Keratinocyte (primary cell): Measurements from ENCODE around the gene SSTR5. TPM values are rescaled to one million over a fixed set of nuclear protein-coding genes. Genes with fewer than 3 reads are reported as not detected.

Source experiments
- DNase-seq: peaks from one replicate; pipeline ENCODE4 v3.0.0-alpha.2; 2011; ENCODE audit warnings: low read depth, missing footprints, low spot score
- FAIRE-seq: peaks from 2 replicates; lab custom pipeline; 2011; peaks lifted over from hg19 to GRCh38; lab: Jason Lieb, UNC
- H2AFZ ChIP-seq: 2 replicates; pipeline ENCODE4 v1.6.0; 2012; ENCODE audit warnings: low read length, control low read depth, inconsistent platforms; ENCODE audit not compliant: control insufficient read depth
- H3K27ac ChIP-seq: 2 replicates; pipeline ENCODE4 v1.5.1; 2011; ENCODE audit warnings: low read length; ENCODE audit not compliant: control insufficient read depth, insufficient read depth
- H3K27me3 ChIP-seq: 3 replicates; pipeline ENCODE4 v1.6.0; 2011; ENCODE audit warnings: low read length; ENCODE audit not compliant: control insufficient read depth, insufficient read depth; ENCODE audit errors: extremely low read depth
- H3K36me3 ChIP-seq, 2 experiments: 2 replicates in 1 of 2; 3 replicates in 1 of 2; pipeline ENCODE4 v1.5.1; 2011; ENCODE audit warnings: low read length in 2 of 2, mild to moderate bottlenecking in 1 of 2; ENCODE audit not compliant: control insufficient read depth in 2 of 2, insufficient read depth in 2 of 2; ENCODE audit errors: extremely low read depth in 1 of 2
- H3K4me1 ChIP-seq: 3 replicates; pipeline ENCODE4 v1.5.1; 2011; ENCODE audit warnings: low read length; ENCODE audit not compliant: control insufficient read depth, insufficient read depth; ENCODE audit errors: extremely low read depth
- H3K4me2 ChIP-seq: 3 replicates; pipeline ENCODE4 v1.6.0; 2011; ENCODE audit warnings: low read depth, low read length; ENCODE audit not compliant: control insufficient read depth, insufficient read depth; ENCODE audit errors: extremely low read depth
- H3K4me3 ChIP-seq, 3 experiments: fragments of 200-600 bp in 1 of 3; sonication (generic) in 1 of 3; 2 replicates in 2 of 3; 3 replicates in 1 of 3; pipeline ENCODE4 v1.5.1; 2011 to 2016; ENCODE audit warnings: low read length in 3 of 3, mild to moderate bottlenecking in 3 of 3, control low read depth in 2 of 3, inconsistent platforms in 1 of 3, low read depth in 1 of 3, mixed read lengths in 1 of 3, mixed run types in 1 of 3, moderate library complexity in 1 of 3; ENCODE audit not compliant: control insufficient read depth in 2 of 3, insufficient read depth in 2 of 3; ENCODE audit errors: extremely low read depth in 1 of 3
- H3K79me2 ChIP-seq: 2 replicates; pipeline ENCODE4 v1.6.0; 2012; ENCODE audit warnings: low read length; ENCODE audit not compliant: control insufficient read depth, insufficient read depth
- H3K9ac ChIP-seq: 3 replicates; pipeline ENCODE4 v1.6.0; 2011; ENCODE audit warnings: low read length; ENCODE audit not compliant: control insufficient read depth, insufficient read depth; ENCODE audit errors: extremely low read depth
- H3K9me1 ChIP-seq: 3 replicates; pipeline ENCODE4 v1.6.0; 2011; ENCODE audit warnings: low read length; ENCODE audit not compliant: control insufficient read depth, insufficient read depth; ENCODE audit errors: extremely low read depth
- H3K9me3 ChIP-seq: 2 replicates; pipeline ENCODE4 v1.5.1; 2012; ENCODE audit warnings: low read depth, low read length; ENCODE audit not compliant: control insufficient read depth
- H4K20me1 ChIP-seq: 3 replicates; pipeline ENCODE4 v1.6.0; 2011; ENCODE audit warnings: low read length; ENCODE audit not compliant: control insufficient read depth, insufficient read depth; ENCODE audit errors: extremely low read depth
- CTCF ChIP-seq, 3 experiments: IDR thresholded peaks in 1 of 3; conservative IDR thresholded peaks in 1 of 3; optimal IDR thresholded peaks in 1 of 3; 2 replicates in 2 of 3; 3 replicates in 1 of 3; pipeline versions ENCODE3 to v1.5.1; 2011; ENCODE audit warnings: low read length in 3 of 3, mild to moderate bottlenecking in 3 of 3, moderate library complexity in 2 of 3, control low read depth in 1 of 3, inconsistent platforms in 1 of 3; ENCODE audit not compliant: insufficient read depth in 2 of 3; ENCODE audit errors: extremely low read depth in 1 of 3
- EZH2 ChIP-seq: IDR thresholded peaks from one replicate; pipeline ENCODE4 v1.6.1; 2012; ENCODE audit warnings: inconsistent platforms, mild to moderate bottlenecking, low read length, moderate library complexity
- dilution Hi-C: fragments of 300-500 bp; cut with MboI; formaldehyde crosslinking; loops from one replicate; pipeline ENCODE4 v1.7.0; 2020; ENCODE audit warnings: low sequenced_read_pairs; ENCODE audit not compliant: extremely low pct_ligation_motif_present
- polyA plus RNA-seq, 5 experiments: library from polyadenylated mRNA; depleted of rRNA in 3 of 5; stranded (reverse) in 3 of 5; stranded (forward) in 1 of 5; unstranded in 1 of 5; fragments of >200 nt; gene quantifications; 1 replicate in 1 of 5; 2 replicates in 3 of 5; 3 replicates in 1 of 5; pipeline versions ENCODE4 v1.2.1 to v1.2.3, GENCODE V29; 2011 to 2012; ENCODE audit warnings: missing spikeins in 2 of 5, low read depth in 1 of 5, low replicate concordance in 1 of 5

The SSTR5 gene
- polyA plus RNA-seq, 1 donor (not counting 4 experiments of a cell fraction or from before 2014, with no cell fraction given) = not detected

DNA sequence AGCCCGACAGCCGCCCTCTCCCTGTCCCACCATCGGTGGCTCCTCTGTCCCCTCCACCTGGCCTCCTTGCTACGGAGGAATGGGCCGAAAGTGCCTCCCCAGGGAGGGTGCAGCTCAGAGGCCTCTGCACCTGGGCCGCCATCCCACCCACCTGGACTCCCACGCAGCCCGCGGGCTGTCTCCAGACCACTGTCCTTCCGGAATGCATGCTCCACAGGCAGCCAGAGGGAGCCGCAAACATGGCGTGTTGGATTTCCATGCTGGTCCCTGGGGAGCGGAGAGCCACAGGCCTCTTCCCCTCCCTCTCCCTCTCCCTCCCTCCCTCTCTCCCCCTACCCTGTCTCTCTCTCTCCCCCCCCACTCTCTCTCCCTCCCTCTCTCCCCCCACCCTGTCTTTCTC lies 3.0 kb downstream of the SSTR5 start:
- dilution Hi-C loops = no loop called here
- H3K36me3 ChIP-seq = no peaks in the 10 kb centered on the region
- TF ChIP-seq EZH2 (no peak), CTCF (optimal IDR thresholded peaks at IDR 0.05 in 1 of 3, IDR thresholded peaks at IDR 0.05 in 1 of 3, conservative IDR thresholded peaks at IDR 0.05 in 1 of 3; ENCODE audit: extremely low read depth in 1 of 3, insufficient read depth in 2 of 3, low read length in 3 of 3) (no peak)
- no peak overlapping the region for H2AFZ ChIP-seq
- no peak overlapping the region for H3K4me2 ChIP-seq
- FAIRE-seq = no peak
- no peaks in the 10 kb centered on the region for H3K9me3 ChIP-seq
- peaks cover 41% of the 10 kb centered on the region for H3K27me3 ChIP-seq
- H3K9me1 ChIP-seq = no peaks in the 10 kb centered on the region
- DNase-seq = no peak
- H3K9ac ChIP-seq = no peak overlapping the region
- no peaks in the 10 kb centered on the region for H3K4me1 ChIP-seq
- no peak overlapping the region for H3K4me3 ChIP-seq
- H3K27ac ChIP-seq = no peak overlapping the region
- no peaks in the 10 kb centered on the region for H3K79me2 ChIP-seq
- H4K20me1 ChIP-seq = no peaks in the 10 kb centered on the region

GRCh38 chr16:1076801-1077576 lies 4.4 kb downstream of the SSTR5 start:
- H4K20me1 ChIP-seq = no peaks in the 10 kb centered on the region
- H3K27ac ChIP-seq = no peak overlapping the region
- no peak overlapping the region for H3K4me2 ChIP-seq
- no peaks in the 10 kb centered on the region for H3K36me3 ChIP-seq
- FAIRE-seq = no peak
- H3K4me3 ChIP-seq = no peak overlapping the region
- no peaks in the 10 kb centered on the region for H3K79me2 ChIP-seq
- no peak overlapping the region for H3K9ac ChIP-seq
- no peak overlapping the region for H2AFZ ChIP-seq
- dilution Hi-C loops = no loop called here
- no peak for TF ChIP-seq CTCF (optimal IDR thresholded peaks at IDR 0.05 in 1 of 3, IDR thresholded peaks at IDR 0.05 in 1 of 3, conservative IDR thresholded peaks at IDR 0.05 in 1 of 3; ENCODE audit: extremely low read depth in 1 of 3, insufficient read depth in 2 of 3, low read length in 3 of 3)
- H3K9me1 ChIP-seq = no peaks in the 10 kb centered on the region
- DNase-seq = no peak
- H3K27me3 ChIP-seq = peaks cover 28% of the 10 kb centered on the region
- H3K9me3 ChIP-seq = no peaks in the 10 kb centered on the region
- no peaks in the 10 kb centered on the region for H3K4me1 ChIP-seq
